RWPE2 (cell line): ENCODE data around the gene NATD1.

Source experiments
- ATAC-seq: fragments of 200-7000 bp; cut with Tn5 transposase; 3 replicates; pipeline ENCODE4 v1.9.1; 2021; ENCODE audit warnings: low read depth
- DNase-seq: peaks from one replicate; pipeline ENCODE4 v3.0.0-alpha.2; 2020; ENCODE audit warnings: low spot score
- H3K27ac ChIP-seq: fragments of 450-650 bp; 2 replicates; pipeline ENCODE4 v1.5.1; 2017; ENCODE audit warnings: mild to moderate bottlenecking; ENCODE audit not compliant: poor library complexity, severe bottlenecking
- H3K27me3 ChIP-seq: fragments of 250-450 bp; sonication (Bioruptor Pico); 2 replicates; pipeline ENCODE4 v1.5.1; 2021; ENCODE audit warnings: mild to moderate bottlenecking, moderate library complexity; ENCODE audit not compliant: insufficient read depth, poor library complexity, severe bottlenecking
- H3K36me3 ChIP-seq: fragments of 250-450 bp; sonication (Bioruptor Pico); 2 replicates; pipeline ENCODE4 v1.5.1; 2020; ENCODE audit warnings: low read depth, mild to moderate bottlenecking, moderate library complexity
- H3K4me1 ChIP-seq: fragments of 250-450 bp; sonication (Bioruptor Pico); 2 replicates; pipeline ENCODE4 v1.5.1; 2021; ENCODE audit warnings: mild to moderate bottlenecking, moderate library complexity; ENCODE audit not compliant: insufficient read depth, poor library complexity, severe bottlenecking
- H3K4me3 ChIP-seq: fragments of 250-450 bp; sonication (Bioruptor Pico); 2 replicates; pipeline ENCODE4 v1.5.1; 2021; ENCODE audit warnings: mild to moderate bottlenecking, moderate library complexity; ENCODE audit not compliant: severe bottlenecking
- H3K9me3 ChIP-seq: fragments of 250-450 bp; sonication (Bioruptor Pico); 2 replicates; pipeline ENCODE4 v1.5.1; 2021; ENCODE audit warnings: mild to moderate bottlenecking, moderate library complexity; ENCODE audit not compliant: severe bottlenecking
- TF ChIP-seq, protein P1 (sequence below): fragments of 450-650 bp; IDR thresholded peaks from one replicate; pipeline ENCODE4 v1.5.1; 2017; ENCODE audit warnings: mild to moderate bottlenecking, moderate library complexity; ENCODE audit not compliant: poor library complexity, severe bottlenecking

Gene NATD1

GRCh38 chr17:21253646-21254441 is 634 bp upstream of the NATD1 start:
- DNase-seq (no peak), ATAC-seq (peak; percentile 54; the same call in 2 of the 3 replicates)
- Histone ChIP-seq H3K4me1 (peaks cover 21% of the 10 kb centered on the region), H3K36me3 (no peaks in the 10 kb centered on the region), H3K9me3 (no peaks in the 10 kb centered on the region), H3K4me3 (peak overlapping the region; percentile 63), H3K27ac (no peak overlapping the region), H3K27me3 (no peaks in the 10 kb centered on the region)
- TF ChIP-seq, protein P1, sequence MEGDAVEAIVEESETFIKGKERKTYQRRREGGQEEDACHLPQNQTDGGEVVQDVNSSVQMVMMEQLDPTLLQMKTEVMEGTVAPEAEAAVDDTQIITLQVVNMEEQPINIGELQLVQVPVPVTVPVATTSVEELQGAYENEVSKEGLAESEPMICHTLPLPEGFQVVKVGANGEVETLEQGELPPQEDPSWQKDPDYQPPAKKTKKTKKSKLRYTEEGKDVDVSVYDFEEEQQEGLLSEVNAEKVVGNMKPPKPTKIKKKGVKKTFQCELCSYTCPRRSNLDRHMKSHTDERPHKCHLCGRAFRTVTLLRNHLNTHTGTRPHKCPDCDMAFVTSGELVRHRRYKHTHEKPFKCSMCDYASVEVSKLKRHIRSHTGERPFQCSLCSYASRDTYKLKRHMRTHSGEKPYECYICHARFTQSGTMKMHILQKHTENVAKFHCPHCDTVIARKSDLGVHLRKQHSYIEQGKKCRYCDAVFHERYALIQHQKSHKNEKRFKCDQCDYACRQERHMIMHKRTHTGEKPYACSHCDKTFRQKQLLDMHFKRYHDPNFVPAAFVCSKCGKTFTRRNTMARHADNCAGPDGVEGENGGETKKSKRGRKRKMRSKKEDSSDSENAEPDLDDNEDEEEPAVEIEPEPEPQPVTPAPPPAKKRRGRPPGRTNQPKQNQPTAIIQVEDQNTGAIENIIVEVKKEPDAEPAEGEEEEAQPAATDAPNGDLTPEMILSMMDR, result no peak

DNA sequence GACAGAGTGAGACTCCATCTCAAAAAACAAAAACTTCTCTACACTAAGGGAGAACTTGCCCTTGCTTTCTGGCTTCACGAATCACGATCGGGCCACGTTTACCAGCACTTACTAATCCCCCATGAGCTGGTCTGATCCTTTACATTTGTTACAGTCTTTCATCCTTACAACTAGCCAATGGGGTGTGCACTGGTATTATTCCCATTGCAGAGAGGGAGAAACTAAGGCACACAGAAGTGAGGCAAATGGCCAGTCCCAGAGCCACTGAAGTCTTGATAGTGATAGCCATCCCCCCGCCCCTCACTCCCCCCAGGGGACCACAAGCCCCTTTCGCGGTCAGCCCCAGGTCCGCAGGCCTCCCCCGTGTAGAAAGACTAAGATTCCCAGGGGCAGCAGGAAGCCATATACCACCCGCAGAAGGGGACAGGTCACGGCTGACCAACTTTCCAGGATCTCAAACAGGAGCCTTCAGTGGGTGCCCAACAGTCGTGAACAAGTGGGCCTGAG is 868 bp downstream of the NATD1 start:
- H3K27ac ChIP-seq, result no peak overlapping the region
- no peaks in the 10 kb centered on the region for H3K36me3 ChIP-seq
- TF ChIP-seq, protein P1, result no peak
- DNase-seq (no peak), ATAC-seq (no peak)
- H3K9me3 ChIP-seq, result no peaks in the 10 kb centered on the region
- H3K4me1 ChIP-seq, result peaks cover 19% of the 10 kb centered on the region
- H3K27me3 ChIP-seq, result no peaks in the 10 kb centered on the region
- peak overlapping the region; percentile 63 for H3K4me3 ChIP-seq

DNA sequence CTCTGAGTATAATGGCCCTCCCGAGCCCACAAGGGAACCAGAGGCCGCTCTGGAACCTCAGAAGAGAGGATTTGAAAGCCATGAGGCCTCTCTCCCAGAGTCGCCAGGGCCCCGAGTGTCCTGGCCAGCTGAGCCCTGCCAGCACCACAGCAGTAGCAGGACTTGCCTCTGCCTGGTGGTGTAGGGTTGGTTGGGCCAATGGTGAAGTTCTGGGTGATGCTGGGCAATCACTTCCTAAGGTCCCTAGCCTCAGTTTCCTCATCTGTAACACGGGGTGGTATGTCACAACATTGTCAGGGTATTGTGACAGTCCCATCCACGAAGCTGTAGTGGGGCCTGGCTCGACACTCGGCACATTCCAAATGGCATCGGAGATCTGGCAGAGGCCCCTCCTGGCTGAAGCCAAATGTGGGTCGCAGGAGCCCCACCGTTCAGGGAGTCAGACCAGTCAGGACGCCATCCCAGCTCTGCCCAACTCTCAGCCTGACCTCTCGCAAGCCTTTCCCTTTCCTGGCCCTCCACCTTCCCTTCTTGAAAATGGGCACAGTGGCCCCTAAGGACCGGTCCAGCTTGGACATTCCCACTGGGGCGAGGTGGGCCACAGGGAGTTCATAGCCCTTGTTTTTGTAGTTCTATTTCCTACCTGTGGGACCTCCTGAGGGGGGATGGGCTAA is 1.7 kb downstream of the NATD1 start:
- Histone ChIP-seq H3K27me3 (no peaks in the 10 kb centered on the region), H3K4me1 (peaks cover 10% of the 10 kb centered on the region), H3K9me3 (no peaks in the 10 kb centered on the region), H3K27ac (no peak overlapping the region), H3K36me3 (no peaks in the 10 kb centered on the region), H3K4me3 (no peak overlapping the region)
- no peak for ATAC-seq
- TF ChIP-seq, protein P1, result no peak
- no peak for DNase-seq

DNA sequence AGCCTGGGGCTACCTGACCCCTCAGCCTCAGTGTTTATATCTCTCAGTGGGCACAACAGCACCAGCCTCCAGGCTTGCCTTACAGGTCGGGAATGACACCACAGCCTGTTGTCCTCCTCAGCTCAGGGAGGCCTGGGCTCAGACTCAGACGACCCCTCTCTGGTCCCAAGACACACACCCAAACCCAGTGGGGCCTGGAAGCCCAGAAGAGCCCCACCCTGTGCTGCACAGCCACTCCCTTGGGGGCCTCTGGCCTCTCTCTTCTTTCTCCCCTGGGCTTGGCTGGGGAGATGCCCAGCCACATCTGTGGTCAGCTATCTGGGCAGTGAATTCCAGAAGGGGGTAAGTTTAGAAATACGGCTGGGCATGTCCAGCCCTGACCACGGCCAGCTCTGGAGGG is 2.4 kb downstream of the NATD1 start:
- ATAC-seq (no peak), DNase-seq (no peak)
- H3K4me3 ChIP-seq, result no peak overlapping the region
- TF ChIP-seq, protein P1, result no peak
- H3K4me1 ChIP-seq, result peaks cover 10% of the 10 kb centered on the region
- H3K27ac ChIP-seq, result no peak overlapping the region
- H3K36me3 ChIP-seq, result no peaks in the 10 kb centered on the region
- H3K27me3 ChIP-seq, result no peaks in the 10 kb centered on the region
- no peaks in the 10 kb centered on the region for H3K9me3 ChIP-seq
